GM18511 (cell line): Measurements from ENCODE around the gene ARMC2.
"Not testable (repeated sequence)": the region's sequence is repeated elsewhere in the genome, so short reads cannot be mapped to it uniquely, and the experiment has no call there.

Source experiments
- ATAC-seq: cut with Tn5 transposase; IDR thresholded peaks from one replicate; pipeline ENCODE4 v1.9.1; 2021; ENCODE audit warnings: mild to moderate bottlenecking, moderate library complexity; ENCODE audit not compliant: unreplicated experiment

Gene ARMC2

GRCh38 chr6:108947114-108947854 lies 99.1 kb downstream of the ARMC2 start:
- no peak for ATAC-seq

- no peak for ATAC-seq
Measured at GRCh38 chr6:108948181-108948661, 100.0 kb downstream of the ARMC2 start.

GRCh38 chr6:108951351-108951953 lies 103.2 kb downstream of the ARMC2 start:
- ATAC-seq: no peak

- no peak for ATAC-seq
Measured at GRCh38 chr6:108952776-108953486, 104.7 kb downstream of the ARMC2 start.

GRCh38 chr6:108953681-108954080 lies 105.5 kb downstream of the ARMC2 start:
- ATAC-seq: no peak

GRCh38 chr6:108955329-108955949 lies 107.2 kb downstream of the ARMC2 start:
- no peak for ATAC-seq

GRCh38 chr6:108957221-108957620 lies 109.0 kb downstream of the ARMC2 start:
- no peak for ATAC-seq

GRCh38 chr6:108958900-108959770 lies 110.9 kb downstream of the ARMC2 start:
- no peak for ATAC-seq

GRCh38 chr6:108959972-108960582 lies 111.9 kb downstream of the ARMC2 start:
- ATAC-seq: no peak

GRCh38 chr6:108960601-108961000 lies 112.4 kb downstream of the ARMC2 start:
- ATAC-seq: no peak

- no peak for ATAC-seq
Measured at GRCh38 chr6:108961077-108961476, 112.9 kb downstream of the ARMC2 start.

- ATAC-seq: no peak
Measured at GRCh38 chr6:108961985-108962384, 113.8 kb downstream of the ARMC2 start.

- ATAC-seq: no peak
Measured at GRCh38 chr6:108966251-108966650, 118.0 kb downstream of the ARMC2 start.

- ATAC-seq: no peak
Measured at GRCh38 chr6:108966855-108967755, 118.9 kb downstream of the ARMC2 start.

- ATAC-seq: no peak
Measured at GRCh38 chr6:108968325-108969316, 120.4 kb downstream of the ARMC2 start.

- no peak for ATAC-seq
Measured at GRCh38 chr6:108969776-108970175, 121.6 kb downstream of the ARMC2 start.

- no peak for ATAC-seq
Measured at GRCh38 chr6:108974201-108974600, 126.0 kb downstream of the ARMC2 start.

- not testable (repeated sequence) for ATAC-seq
Measured at GRCh38 chr6:108978638-108979037, 130.4 kb downstream of the ARMC2 start.
